Stimulated activated naive CD8-positive, alpha-beta T cell treated with anti-CD3 and anti-CD28 coated beads, Interleukin-15, amount 100 ng/mL, for 72 hours (primary cell): Measurements from ENCODE around the gene C16orf86.

Experiments
- ATAC-seq: fragments of 150-1000 bp; cut with Tn5 transposase; 2 replicates; pipeline ENCODE4 v1.10.0; 2021; ENCODE audit warnings: mild to moderate bottlenecking, moderate library complexity
- DNase-seq, 2 donors: peaks; one replicate each; pipeline ENCODE4 v3.0.0; 2021 to 2022
- H3K27ac Mint-ChIP-seq, 2 donors: one replicate each; pipeline ENCODE4 v1.8.0; 2022; ENCODE audit warnings: mild to moderate bottlenecking in 2 of 2, mixed read lengths in 2 of 2, moderate library complexity in 2 of 2
- H3K27me3 Mint-ChIP-seq: one replicate; pipeline ENCODE4 v1.8.0; 2022; ENCODE audit warnings: mixed read lengths
- H3K4me1 Mint-ChIP-seq: one replicate; pipeline ENCODE4 v1.8.0; 2022; ENCODE audit warnings: mild to moderate bottlenecking, mixed read lengths
- H3K4me3 Mint-ChIP-seq, 2 donors: one replicate each; pipeline ENCODE4 v1.8.0; 2022; ENCODE audit warnings: mild to moderate bottlenecking in 2 of 2, mixed read lengths in 2 of 2, moderate library complexity in 1 of 2
- H3K9me3 Mint-ChIP-seq, 2 donors: one replicate each; pipeline ENCODE4 v1.8.0; 2022; ENCODE audit warnings: mixed read lengths in 2 of 2

Gene C16orf86

DNA sequence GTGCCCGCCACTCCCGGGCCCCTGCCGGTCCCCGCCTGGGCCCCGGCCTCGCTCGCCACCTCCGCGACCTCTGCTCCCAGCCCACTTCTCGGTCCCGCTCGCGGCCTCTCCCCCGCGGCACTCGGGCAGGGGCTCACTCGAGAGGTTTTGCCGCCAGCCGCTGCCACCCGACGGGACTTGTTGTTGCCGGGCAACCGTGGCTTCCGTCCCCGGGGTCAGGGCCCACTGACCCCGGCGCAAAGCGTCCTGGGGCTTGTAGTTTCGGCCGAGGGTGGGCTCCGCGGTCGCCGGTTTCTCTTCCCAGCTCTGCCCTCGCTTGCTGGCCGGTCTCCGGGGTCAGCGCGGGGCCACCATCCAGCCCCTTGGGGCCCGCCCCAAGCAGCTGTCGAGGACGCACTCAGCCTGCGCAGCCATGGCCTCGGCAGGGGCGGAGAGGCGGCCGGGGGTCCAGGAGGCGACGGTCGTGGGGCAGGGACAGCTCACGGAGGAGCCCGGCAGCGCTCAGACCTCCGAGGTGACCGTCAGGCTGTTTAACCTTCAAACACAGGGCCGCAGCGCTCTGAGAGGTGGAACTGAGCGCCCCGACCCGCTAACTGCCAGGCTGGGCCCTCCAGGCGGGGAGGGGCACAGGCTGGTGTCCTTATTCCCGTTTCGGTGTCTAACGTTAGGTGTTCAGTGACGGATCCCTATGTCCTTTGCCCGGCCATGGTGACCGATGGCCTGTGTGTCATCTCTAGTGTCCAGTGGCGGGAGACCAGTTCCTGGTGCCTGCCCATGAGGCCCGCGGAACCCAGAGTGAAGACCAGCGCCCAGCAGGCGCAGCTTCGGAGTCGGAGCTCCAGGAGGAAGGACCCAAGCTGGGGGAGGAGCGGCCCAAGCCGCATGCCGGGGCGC is at the start of gene C16orf86, which contains the start of gene ENKD1:
Gene C16orf86, plus strand, starts transcription at position 256 of the 894 bp plus-strand sequence. Its CDS starts 157 bp downstream, at position 413.
Gene ENKD1, minus strand, starts transcription at position 192 of the 894 bp plus-strand sequence. CDS start 308 bp downstream, outside the sequence.
- peak within 1 kb of the TSS; percentile 97 to 99 for H3K4me3 Mint-ChIP-seq

DNA sequence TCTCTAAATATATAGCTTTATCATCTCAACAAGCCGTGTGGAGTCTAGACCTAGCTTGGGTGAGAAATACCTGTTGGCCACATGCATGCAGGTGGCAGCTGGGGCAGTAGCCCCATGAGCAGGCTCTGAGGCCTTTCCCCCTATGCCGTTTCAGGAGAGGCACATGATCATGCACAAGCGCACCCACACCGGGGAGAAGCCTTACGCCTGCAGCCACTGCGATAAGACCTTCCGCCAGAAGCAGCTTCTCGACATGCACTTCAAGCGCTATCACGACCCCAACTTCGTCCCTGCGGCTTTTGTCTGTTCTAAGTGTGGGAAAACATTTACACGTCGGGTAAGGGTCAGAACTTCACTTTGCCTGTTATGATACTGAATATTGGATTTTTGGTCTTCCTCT is 38.4 kb upstream of the C16orf86 start:
- H3K4me3 Mint-ChIP-seq = no peak overlapping the region
- no peak for ATAC-seq
- DNase-seq = no peak
- H3K27ac Mint-ChIP-seq = no peak overlapping the region
- H3K27me3 Mint-ChIP-seq = no peaks in the 10 kb centered on the region
- no peaks in the 10 kb centered on the region for H3K9me3 Mint-ChIP-seq
- H3K4me1 Mint-ChIP-seq = no peaks in the 10 kb centered on the region

More for the DNA sequence above, at the start of gene C16orf86, which contains the start of gene ENKD1:
- DNase-seq (peak; percentile 74 to 82), ATAC-seq (peak; percentile 74)
- H3K4me1 Mint-ChIP-seq = peaks cover 51% of the 10 kb centered on the region
- H3K27ac Mint-ChIP-seq = peak within 1 kb of the TSS; percentile 84 to 94
- no peaks in the 10 kb centered on the region for H3K27me3 Mint-ChIP-seq
- H3K9me3 Mint-ChIP-seq = no peaks in the 10 kb centered on the region

GRCh38 chr16:67632415-67633172 is 34.0 kb upstream of the C16orf86 start:
- no peaks in the 10 kb centered on the region for H3K9me3 Mint-ChIP-seq
- H3K27ac Mint-ChIP-seq = no peak overlapping the region
- DNase-seq (no peak), ATAC-seq (no peak)
- no peaks in the 10 kb centered on the region for H3K4me1 Mint-ChIP-seq
- H3K4me3 Mint-ChIP-seq = no peak overlapping the region
- no peaks in the 10 kb centered on the region for H3K27me3 Mint-ChIP-seq

DNA sequence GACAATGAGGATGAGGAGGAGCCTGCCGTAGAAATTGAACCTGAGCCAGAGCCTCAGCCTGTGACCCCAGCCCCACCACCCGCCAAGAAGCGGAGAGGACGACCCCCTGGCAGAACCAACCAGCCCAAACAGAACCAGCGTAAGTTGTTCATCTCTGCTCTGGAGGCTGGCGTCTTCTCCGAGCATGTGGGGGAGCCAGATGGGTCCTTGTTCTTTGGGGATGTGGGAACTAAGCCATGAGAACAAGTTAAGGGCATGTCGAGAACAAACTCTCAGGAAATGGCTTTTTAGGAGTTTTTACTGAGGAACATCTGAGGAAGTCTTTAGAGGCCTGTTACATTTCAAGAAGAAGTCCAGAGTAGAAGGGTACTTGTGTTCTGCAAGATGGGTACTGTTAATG is 29.9 kb upstream of the C16orf86 start:
- no peak for ATAC-seq
- Mint-ChIP-seq H3K4me1 (no peaks in the 10 kb centered on the region), H3K4me3 (no peak overlapping the region), H3K27ac (no peak overlapping the region), H3K27me3 (no peaks in the 10 kb centered on the region), H3K9me3 (no peaks in the 10 kb centered on the region)
- DNase-seq = no peak

- ATAC-seq (no peak), DNase-seq (no peak)
- no peak overlapping the region for H3K4me3 Mint-ChIP-seq
- H3K9me3 Mint-ChIP-seq = no peaks in the 10 kb centered on the region
- no peaks in the 10 kb centered on the region for H3K27me3 Mint-ChIP-seq
- no peak overlapping the region for H3K27ac Mint-ChIP-seq
- H3K4me1 Mint-ChIP-seq = no peaks in the 10 kb centered on the region
Observed at GRCh38 chr16:67637625-67638024, 29.0 kb upstream of the C16orf86 start.

DNA sequence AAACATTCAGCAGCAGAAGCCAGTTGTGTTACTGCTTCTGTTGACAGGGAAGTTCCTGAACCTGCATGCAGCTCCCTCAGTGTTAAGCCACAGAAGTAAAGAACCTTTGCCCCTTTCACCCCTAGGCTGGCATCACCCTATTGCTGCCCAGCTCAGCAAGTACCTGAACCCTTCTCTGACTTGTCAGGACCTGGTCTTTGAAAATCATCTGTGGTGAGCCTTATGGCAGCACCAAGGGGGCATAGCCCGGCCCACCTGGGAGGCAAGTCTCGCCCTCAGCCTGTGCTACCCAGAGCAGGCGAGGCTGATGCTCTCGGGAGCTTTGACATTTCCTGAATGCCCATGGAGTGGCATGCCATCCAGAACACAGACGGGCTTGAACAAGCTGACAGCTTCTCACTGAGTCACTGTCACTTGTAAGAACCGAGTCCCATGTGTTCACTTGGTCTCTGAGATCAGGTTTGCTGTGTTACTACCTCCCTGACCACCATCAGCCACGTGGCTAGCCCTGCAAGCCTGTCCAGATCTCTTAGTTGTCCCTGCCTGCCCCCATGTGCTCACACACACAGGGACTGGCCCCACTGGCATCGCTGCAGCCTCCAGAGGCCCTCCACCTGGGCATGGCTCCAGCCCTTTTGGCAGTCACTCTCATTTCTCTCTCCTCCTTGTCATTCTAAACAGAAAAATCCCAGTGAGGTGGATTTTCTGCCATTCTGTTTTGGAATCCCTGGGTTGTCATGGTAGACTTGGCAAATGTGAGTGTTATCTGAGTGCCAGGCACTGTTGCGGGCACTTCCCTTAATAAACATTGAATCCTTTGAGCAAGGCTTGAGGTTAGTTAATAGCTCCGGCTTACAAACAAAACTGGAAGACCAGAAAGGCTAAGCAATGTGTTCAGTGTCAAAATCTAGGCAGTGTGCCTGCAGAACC is 24.6 kb upstream of the C16orf86 start:
- H3K27ac Mint-ChIP-seq = no peak overlapping the region

DNA sequence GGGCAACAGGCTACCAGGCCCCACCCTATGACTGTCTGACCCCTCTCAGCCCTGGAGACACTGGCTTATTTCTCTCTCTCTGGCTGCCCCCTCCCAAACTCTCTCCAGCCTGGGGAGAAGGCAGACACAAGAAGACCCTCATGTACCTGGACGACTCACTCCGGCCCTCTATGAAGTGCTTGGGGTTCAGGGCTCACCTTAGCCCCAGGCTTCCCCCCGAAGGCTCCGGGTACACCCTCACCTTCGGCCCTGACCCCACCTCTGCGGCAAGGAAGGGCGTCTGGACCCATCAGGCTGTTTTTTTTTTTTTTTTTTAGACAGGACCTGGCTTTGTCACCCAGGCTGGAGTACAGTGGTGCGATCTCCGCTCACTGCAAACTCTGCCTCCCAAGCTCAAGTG is 22.6 kb upstream of the C16orf86 start:
- Mint-ChIP-seq H3K27ac (peak overlapping the region in 1 of 2 donors; percentile 46), H3K4me3 (peak overlapping the region; percentile 79 to 88), H3K27me3 (no peaks in the 10 kb centered on the region), H3K9me3 (no peaks in the 10 kb centered on the region), H3K4me1 (peaks cover 34% of the 10 kb centered on the region)
- DNase-seq (no peak), ATAC-seq (no peak)

More for the DNA sequence above, 24.6 kb upstream of the C16orf86 start:
- peak in 1 of 2 donors; percentile 10 for DNase-seq
- no peak overlapping the region for H3K4me3 Mint-ChIP-seq
- no peaks in the 10 kb centered on the region for H3K27me3 Mint-ChIP-seq
- ATAC-seq = no peak
- peaks cover 30% of the 10 kb centered on the region for H3K4me1 Mint-ChIP-seq
- H3K9me3 Mint-ChIP-seq = no peaks in the 10 kb centered on the region

DNA sequence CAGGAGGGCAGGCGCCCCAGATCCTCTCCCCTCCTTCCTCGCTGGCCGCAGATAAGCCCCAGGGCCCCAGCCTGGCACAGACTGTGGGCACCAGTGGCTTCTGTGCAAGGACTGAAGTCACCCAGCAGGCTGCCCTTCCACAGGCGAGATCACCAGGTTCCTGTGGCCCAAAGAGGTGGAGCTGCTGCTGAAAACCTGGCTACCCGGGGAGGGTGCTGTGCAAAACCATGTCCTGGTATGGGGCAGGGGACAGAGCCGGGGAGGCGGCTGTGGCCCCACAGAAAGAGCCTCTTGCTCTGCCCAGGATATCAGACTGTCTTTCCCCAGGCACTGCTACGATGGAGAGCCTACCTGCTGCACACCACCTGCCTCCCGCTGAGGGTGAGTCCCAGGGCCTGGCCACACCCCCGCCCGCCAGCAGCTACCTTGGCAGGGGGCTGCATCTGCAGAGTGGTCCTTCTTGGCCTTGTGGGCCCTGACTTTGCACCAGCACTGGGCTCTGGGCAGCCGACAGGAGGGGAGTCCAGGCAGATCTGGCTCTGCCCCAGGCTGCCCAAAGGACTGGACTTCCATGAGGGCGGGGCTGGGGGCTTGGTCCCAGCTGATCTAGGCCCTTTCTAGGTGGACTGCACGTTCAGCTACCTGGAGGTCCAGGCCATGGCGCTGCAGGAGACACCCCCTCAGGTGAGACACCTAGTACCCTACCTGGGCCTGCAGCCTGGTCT is 21.1 kb upstream of the C16orf86 start:
- H3K9me3 Mint-ChIP-seq = no peaks in the 10 kb centered on the region
- peak overlapping the region; percentile 92 to 95 for H3K4me3 Mint-ChIP-seq
- DNase-seq = no peak
- peak overlapping the region; percentile 93 to 97 for H3K27ac Mint-ChIP-seq
- peaks cover 34% of the 10 kb centered on the region for H3K4me1 Mint-ChIP-seq
- no peaks in the 10 kb centered on the region for H3K27me3 Mint-ChIP-seq
- ATAC-seq = peak; percentile 11

- DNase-seq (no peak), ATAC-seq (no peak)
- H3K27me3 Mint-ChIP-seq = no peaks in the 10 kb centered on the region
- H3K27ac Mint-ChIP-seq = peak overlapping the region in 1 of 2 donors; percentile 76
- peaks cover 42% of the 10 kb centered on the region for H3K4me1 Mint-ChIP-seq
- peak overlapping the region in 1 of 2 donors; percentile 79 for H3K4me3 Mint-ChIP-seq
- H3K9me3 Mint-ChIP-seq = no peaks in the 10 kb centered on the region
Observed at GRCh38 chr16:67647111-67647651, 19.4 kb upstream of the C16orf86 start.

DNA sequence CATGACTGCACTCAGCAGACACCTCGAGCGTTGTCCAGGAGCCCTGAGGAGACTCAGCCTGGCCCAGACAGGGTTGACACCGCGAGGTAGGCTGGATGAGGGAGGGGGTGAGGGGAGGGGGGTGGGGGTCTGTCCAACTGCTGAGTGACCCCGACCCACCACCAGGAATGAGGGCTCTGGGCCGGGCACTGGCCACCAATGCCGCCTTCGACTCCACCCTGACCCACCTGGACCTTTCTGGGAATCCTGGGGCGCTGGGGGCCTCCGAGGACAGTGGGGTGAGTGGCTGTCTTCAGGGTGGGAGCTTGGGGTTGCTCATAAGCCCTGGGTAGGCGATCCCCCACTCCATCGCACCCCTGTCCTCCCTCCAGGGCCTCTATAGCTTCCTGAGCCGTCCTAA is 18.9 kb upstream of the C16orf86 start:
- H3K27ac Mint-ChIP-seq = peak overlapping the region in 1 of 2 donors; percentile 85
- H3K27me3 Mint-ChIP-seq = no peaks in the 10 kb centered on the region
- ATAC-seq (no peak), DNase-seq (no peak)
- H3K4me1 Mint-ChIP-seq = peaks cover 43% of the 10 kb centered on the region
- H3K9me3 Mint-ChIP-seq = no peaks in the 10 kb centered on the region
- no peak overlapping the region for H3K4me3 Mint-ChIP-seq

DNA sequence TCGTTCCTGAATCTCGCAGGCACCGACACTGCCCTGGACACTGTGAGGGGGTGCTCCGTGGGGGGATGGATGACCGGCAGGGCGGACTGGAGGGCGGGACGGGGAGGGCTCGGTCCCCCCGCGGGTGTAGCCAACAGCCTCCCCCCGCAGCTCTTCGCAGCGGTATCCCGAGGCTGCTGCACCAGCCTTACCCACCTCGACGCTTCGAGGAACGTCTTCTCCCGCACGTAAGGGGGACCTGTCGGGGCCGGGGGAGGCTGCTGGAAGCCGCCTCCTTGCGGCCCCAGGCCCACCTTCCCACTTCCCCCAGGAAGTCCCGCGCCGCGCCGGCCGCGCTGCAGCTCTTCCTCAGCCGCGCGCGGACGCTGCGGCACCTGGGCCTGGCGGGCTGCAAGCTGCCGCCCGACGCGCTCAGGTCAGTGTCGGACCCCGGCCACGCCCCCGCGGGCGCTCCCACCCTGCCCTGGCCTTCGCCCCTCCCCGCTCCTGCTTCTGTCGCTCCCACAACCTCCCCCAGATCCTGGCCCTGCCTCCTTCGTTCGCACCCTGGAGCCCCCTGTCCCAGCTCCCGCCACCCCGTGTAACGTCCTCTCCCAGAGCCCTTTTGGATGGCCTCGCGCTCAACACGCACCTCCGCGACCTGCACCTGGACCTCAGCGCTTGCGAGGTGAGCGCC is 18.4 kb upstream of the C16orf86 start:
- Mint-ChIP-seq H3K4me1 (peaks cover 43% of the 10 kb centered on the region), H3K27ac (peak overlapping the region in 1 of 2 donors; percentile 85), H3K9me3 (no peaks in the 10 kb centered on the region), H3K4me3 (no peak overlapping the region), H3K27me3 (no peaks in the 10 kb centered on the region)
- ATAC-seq = no peak
- no peak for DNase-seq

DNA sequence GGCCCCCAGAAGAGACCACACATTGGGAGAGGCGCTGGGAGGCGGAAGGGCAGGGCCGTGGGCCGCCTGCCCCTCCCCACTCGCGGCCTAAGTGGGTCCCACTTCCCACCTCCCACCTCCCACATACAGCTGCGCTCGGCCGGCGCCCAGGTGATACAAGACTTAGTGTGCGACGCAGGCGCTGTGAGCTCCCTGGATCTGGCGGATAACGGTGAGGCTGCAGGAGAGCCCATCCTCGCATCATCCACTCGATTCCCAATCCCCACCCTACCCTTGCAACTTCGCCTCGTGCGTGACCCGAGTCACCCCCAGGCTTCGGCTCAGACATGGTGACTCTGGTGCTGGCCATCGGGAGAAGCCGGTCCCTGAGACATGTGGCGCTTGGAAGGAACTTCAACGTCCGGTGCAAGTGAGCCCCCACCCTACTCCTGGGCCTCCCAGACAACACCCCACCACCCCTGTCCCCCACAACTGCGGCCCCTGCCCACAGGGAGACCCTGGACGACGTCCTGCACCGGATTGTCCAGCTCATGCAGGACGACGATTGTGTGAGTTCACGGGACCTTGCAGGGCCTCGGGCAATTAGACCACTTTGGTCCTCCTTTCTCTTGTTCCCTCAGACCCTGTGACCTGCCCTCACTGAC is 17.7 kb upstream of the C16orf86 start:
- no peak for DNase-seq
- Mint-ChIP-seq H3K4me3 (no peak overlapping the region), H3K27ac (no peak overlapping the region), H3K9me3 (no peaks in the 10 kb centered on the region), H3K4me1 (peaks cover 40% of the 10 kb centered on the region), H3K27me3 (no peaks in the 10 kb centered on the region)
- no peak for ATAC-seq

DNA sequence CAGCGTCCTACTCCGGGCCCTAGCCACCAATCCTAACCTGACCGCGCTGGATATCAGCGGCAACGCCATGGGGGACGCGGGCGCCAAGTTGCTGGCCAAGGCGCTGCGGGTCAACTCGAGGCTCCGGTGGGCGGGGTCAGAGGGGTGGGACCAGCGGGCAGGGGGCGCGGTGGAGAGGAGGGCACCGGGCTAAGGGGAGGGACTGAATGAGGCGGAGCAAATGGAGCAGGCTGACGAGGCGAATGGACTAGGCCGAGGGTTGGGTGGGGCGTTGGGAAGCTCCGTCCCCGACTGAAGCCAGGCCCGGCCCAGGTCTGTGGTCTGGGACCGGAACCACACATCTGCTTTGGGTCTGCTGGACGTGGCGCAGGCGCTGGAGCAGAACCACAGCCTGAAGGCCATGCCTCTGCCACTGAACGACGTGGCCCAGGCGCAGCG is 17.1 kb upstream of the C16orf86 start:
- ATAC-seq = no peak
- Mint-ChIP-seq H3K27ac (no peak overlapping the region), H3K4me3 (no peak overlapping the region), H3K27me3 (no peaks in the 10 kb centered on the region), H3K9me3 (no peaks in the 10 kb centered on the region), H3K4me1 (peaks cover 34% of the 10 kb centered on the region)
- no peak for DNase-seq
